HFF-Myc (cell line): ENCODE results near the gene EEPD1.
"Not testable (repeated sequence)": the region's sequence is repeated elsewhere in the genome, so short reads cannot be mapped to it uniquely, and the experiment has no call there.

ENCODE experiments used
- DNase-seq: peaks from one replicate; pipeline ENCODE4 v3.0.0-alpha.2; 2011; ENCODE audit warnings: low read depth; ENCODE audit errors: extremely low read depth
- H3K4me3 ChIP-seq: replicated peaks from 2 replicates; pipeline ENCODE4 v1.5.1; 2011; ENCODE audit warnings: low read depth, mild to moderate bottlenecking, control low read depth, low read length
- CTCF ChIP-seq: IDR thresholded peaks from 2 replicates; pipeline ENCODE4 v1.5.1; 2012; ENCODE audit warnings: mild to moderate bottlenecking, low read depth, low read length, control low read depth; ENCODE audit errors: missing control alignments

The EEPD1 gene

GRCh38 chr7:36119005-36119706, 33.9 kb upstream of the EEPD1 start:
- TF ChIP-seq CTCF, result no peak
- DNase-seq, result peak; percentile 63

GRCh38 chr7:36119983-36120646, 32.9 kb upstream of the EEPD1 start:
- not testable (repeated sequence) for H3K4me3 ChIP-seq, DNase-seq

More at GRCh38 chr7:36119005-36119706, 33.9 kb upstream of the EEPD1 start:
- no peak overlapping the region for H3K4me3 ChIP-seq

GRCh38 chr7:36125630-36126029, 27.4 kb upstream of the EEPD1 start:
- DNase-seq, result not testable (repeated sequence)

GRCh38 chr7:36127075-36127740, 25.8 kb upstream of the EEPD1 start:
- TF ChIP-seq CTCF, result no peak
- DNase-seq, result no peak
- no peak overlapping the region for H3K4me3 ChIP-seq

More at GRCh38 chr7:36125630-36126029, 27.4 kb upstream of the EEPD1 start:
- not testable (repeated sequence) for H3K4me3 ChIP-seq

- DNase-seq, result peak; percentile 71
- H3K4me3 ChIP-seq, result no peak overlapping the region
- peak; percentile 53 for TF ChIP-seq CTCF
These were observed 24.5 kb upstream of the EEPD1 start for GRCh38 chr7:36128448-36129047.

- DNase-seq, result no peak
- no peak overlapping the region for H3K4me3 ChIP-seq
- TF ChIP-seq CTCF, result no peak
These were observed 24.0 kb upstream of the EEPD1 start for GRCh38 chr7:36129048-36129534.

GRCh38 chr7:36130236-36130945, 22.7 kb upstream of the EEPD1 start:
- TF ChIP-seq CTCF, result no peak
- H3K4me3 ChIP-seq, result no peak overlapping the region
- no peak for DNase-seq
